NCI-H1048 (cell line): Measurements from ENCODE around the gene CLSTN2.

Experiments used
- DNase-seq: peaks from one replicate; lab custom pipeline; 2025; lab: John Stamatoyannopoulos, UW

CLSTN2 gene

GRCh38 chr3:140284372-140284771 is 349.4 kb downstream of the CLSTN2 start:
- no peak for DNase-seq

- no peak for DNase-seq
Observed at GRCh38 chr3:140285380-140285779, 350.4 kb downstream of the CLSTN2 start.

- no peak for DNase-seq
Observed at GRCh38 chr3:140288595-140288994, 353.6 kb downstream of the CLSTN2 start.

- no peak for DNase-seq
Observed at GRCh38 chr3:140290105-140290504, 355.1 kb downstream of the CLSTN2 start.

GRCh38 chr3:140292170-140292569 is 357.2 kb downstream of the CLSTN2 start:
- DNase-seq = no peak

- DNase-seq = no peak
Observed at GRCh38 chr3:140292684-140293083, 357.7 kb downstream of the CLSTN2 start.

GRCh38 chr3:140294058-140294457 is 359.1 kb downstream of the CLSTN2 start:
- DNase-seq = no peak

GRCh38 chr3:140296796-140297352 is 361.9 kb downstream of the CLSTN2 start:
- DNase-seq = no peak

- no peak for DNase-seq
Observed at GRCh38 chr3:140298043-140298442, 363.1 kb downstream of the CLSTN2 start.

- no peak for DNase-seq
Observed at GRCh38 chr3:140298569-140299070, 363.6 kb downstream of the CLSTN2 start.

GRCh38 chr3:140303875-140304274 is 368.9 kb downstream of the CLSTN2 start:
- DNase-seq = no peak

GRCh38 chr3:140308535-140308934 is 373.6 kb downstream of the CLSTN2 start:
- no peak for DNase-seq

GRCh38 chr3:140311428-140311827 is 376.4 kb downstream of the CLSTN2 start:
- no peak for DNase-seq

GRCh38 chr3:140315955-140316354 is 381.0 kb downstream of the CLSTN2 start:
- DNase-seq = no peak

GRCh38 chr3:140316466-140316865 is 381.5 kb downstream of the CLSTN2 start:
- DNase-seq = no peak

GRCh38 chr3:140316868-140317400 is 381.9 kb downstream of the CLSTN2 start:
- no peak for DNase-seq

GRCh38 chr3:140319739-140320138 is 384.8 kb downstream of the CLSTN2 start:
- no peak for DNase-seq

- DNase-seq = no peak
Observed at GRCh38 chr3:140323561-140323960, 388.6 kb downstream of the CLSTN2 start.

GRCh38 chr3:140332131-140332530 is 397.1 kb downstream of the CLSTN2 start:
- DNase-seq = no peak

GRCh38 chr3:140334132-140334929 is 399.3 kb downstream of the CLSTN2 start:
- DNase-seq = no peak

GRCh38 chr3:140336465-140336864 is 401.5 kb downstream of the CLSTN2 start:
- no peak for DNase-seq

GRCh38 chr3:140338916-140339315 is 403.9 kb downstream of the CLSTN2 start:
- DNase-seq = no peak

GRCh38 chr3:140341203-140341602 is 406.2 kb downstream of the CLSTN2 start:
- no peak for DNase-seq
